ENCODE measurements around the gene KCNH5. TPM values are rescaled to one million over a fixed set of nuclear protein-coding genes. Genes with fewer than 3 reads are reported as not detected.

The KCNH5 gene
- total RNA-seq, 1 donor from 2014 or later: not detected

DNA sequence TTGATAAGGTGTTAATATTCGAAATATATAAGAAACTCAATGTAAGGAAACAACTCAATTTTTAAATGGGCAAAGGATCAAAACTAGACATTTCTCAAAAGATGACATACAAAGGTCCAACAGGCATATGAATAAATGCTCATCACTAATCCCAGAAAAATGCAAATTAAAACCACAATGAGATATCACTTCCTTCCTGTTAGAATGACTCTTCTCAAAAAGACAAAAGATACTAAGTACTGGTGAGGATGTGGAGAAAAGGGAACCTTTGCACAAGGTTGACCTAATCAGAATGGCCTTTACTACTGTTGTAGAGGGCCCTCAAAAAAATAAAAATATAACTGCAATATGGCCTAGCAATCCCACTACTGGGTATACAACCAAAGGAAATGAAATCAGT, 383.4 kb downstream of the KCNH5 start:
- Histone ChIP-seq H3K4me3 (no peak overlapping the region), H3K4me1 (no peaks in the 10 kb centered on the region), H3K27me3 (ENCODE audit: low read depth) (no peaks in the 10 kb centered on the region), H3K9me3 (replicated peaks) (peaks cover 12% of the 10 kb centered on the region), H3K27ac (replicated peaks) (no peak overlapping the region), H3K36me3 (no peaks in the 10 kb centered on the region)
- DNase-seq: no peak
- intact Hi-C loops (cut with micrococcal nuclease): no loop called here
- TF ChIP-seq, protein P1, sequence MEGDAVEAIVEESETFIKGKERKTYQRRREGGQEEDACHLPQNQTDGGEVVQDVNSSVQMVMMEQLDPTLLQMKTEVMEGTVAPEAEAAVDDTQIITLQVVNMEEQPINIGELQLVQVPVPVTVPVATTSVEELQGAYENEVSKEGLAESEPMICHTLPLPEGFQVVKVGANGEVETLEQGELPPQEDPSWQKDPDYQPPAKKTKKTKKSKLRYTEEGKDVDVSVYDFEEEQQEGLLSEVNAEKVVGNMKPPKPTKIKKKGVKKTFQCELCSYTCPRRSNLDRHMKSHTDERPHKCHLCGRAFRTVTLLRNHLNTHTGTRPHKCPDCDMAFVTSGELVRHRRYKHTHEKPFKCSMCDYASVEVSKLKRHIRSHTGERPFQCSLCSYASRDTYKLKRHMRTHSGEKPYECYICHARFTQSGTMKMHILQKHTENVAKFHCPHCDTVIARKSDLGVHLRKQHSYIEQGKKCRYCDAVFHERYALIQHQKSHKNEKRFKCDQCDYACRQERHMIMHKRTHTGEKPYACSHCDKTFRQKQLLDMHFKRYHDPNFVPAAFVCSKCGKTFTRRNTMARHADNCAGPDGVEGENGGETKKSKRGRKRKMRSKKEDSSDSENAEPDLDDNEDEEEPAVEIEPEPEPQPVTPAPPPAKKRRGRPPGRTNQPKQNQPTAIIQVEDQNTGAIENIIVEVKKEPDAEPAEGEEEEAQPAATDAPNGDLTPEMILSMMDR (IDR thresholded peaks at IDR 0.05; ENCODE audit: borderline replicate concordance): no peak

DNA sequence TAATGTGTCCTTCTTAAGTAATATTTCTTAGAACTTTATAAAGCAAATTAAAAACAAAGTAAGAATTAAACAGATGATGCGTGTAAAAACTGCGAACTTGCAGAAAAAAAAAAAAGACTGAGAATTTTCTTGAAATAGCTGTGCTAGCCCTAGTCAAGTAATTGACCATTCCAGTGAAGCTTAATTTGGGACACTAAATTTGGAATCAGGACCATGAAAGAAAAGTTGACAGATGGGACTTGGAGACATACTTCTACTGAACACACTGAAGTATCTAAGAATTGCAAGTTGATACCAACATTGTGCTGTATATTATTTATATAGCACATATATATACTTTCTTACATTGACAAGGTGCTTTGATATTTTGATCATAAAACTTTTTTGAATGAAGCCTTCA, 386.6 kb downstream of the KCNH5 start:
- Histone ChIP-seq H3K4me1 (no peaks in the 10 kb centered on the region), H3K36me3 (no peaks in the 10 kb centered on the region), H3K27me3 (ENCODE audit: low read depth) (no peaks in the 10 kb centered on the region), H3K9me3 (replicated peaks) (peaks cover 12% of the 10 kb centered on the region), H3K27ac (replicated peaks) (no peak overlapping the region), H3K4me3 (no peak overlapping the region)
- TF ChIP-seq, protein P1 (IDR thresholded peaks at IDR 0.05; ENCODE audit: borderline replicate concordance): no peak
- no peak for DNase-seq
- intact Hi-C loops (cut with micrococcal nuclease): no loop called here

DNA sequence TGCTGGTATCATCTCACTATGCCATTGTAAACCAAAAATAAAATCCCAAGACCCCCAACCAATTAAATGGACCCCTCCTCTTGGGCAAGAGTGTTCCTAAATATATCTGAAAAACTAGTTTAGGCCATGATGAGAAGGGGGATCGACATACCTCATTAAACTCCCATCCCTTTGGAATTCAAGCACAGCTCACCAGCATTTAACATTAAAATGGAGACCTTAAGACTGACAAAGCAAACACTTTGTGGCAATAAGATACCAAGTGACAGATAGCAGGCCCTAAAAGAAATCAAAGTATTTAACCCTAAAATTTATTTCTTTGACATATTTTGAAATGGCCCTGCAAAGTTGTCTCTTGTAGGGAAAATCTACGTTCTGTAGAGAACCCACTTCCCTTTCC, 387.9 kb downstream of the KCNH5 start:
- H3K27ac ChIP-seq (replicated peaks): no peak overlapping the region
- no peak overlapping the region for H3K4me3 ChIP-seq
- no peaks in the 10 kb centered on the region for H3K4me1 ChIP-seq
- intact Hi-C loops (cut with micrococcal nuclease): no loop called here
- H3K36me3 ChIP-seq: no peaks in the 10 kb centered on the region
- H3K27me3 ChIP-seq (ENCODE audit: low read depth): no peaks in the 10 kb centered on the region
- TF ChIP-seq, protein P1 (IDR thresholded peaks at IDR 0.05; ENCODE audit: borderline replicate concordance): no peak
- peaks cover 12% of the 10 kb centered on the region for H3K9me3 ChIP-seq (replicated peaks)
- no peak for DNase-seq

DNA sequence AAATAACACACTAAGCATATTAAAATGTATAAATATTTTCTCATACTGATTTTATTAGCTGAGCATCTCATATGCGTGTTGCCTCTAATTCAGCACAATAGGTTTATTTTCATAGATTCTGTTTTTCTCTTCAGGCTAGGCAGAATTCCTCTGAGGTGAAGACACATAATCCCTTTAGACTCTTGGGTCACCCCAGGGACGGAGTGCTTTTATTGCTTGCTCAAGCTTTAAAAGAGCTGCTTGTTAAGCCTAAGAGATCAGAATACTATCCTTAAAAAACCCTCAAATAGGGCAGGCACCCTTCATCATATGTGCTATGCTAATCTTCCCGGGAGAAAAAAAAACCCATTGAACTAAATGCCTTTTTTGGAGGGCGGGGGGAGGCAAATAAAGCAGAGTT, 390.1 kb downstream of the KCNH5 start:
- DNase-seq: no peak
- no peak overlapping the region for H3K27ac ChIP-seq (replicated peaks)
- no peaks in the 10 kb centered on the region for H3K9me3 ChIP-seq (replicated peaks)
- H3K36me3 ChIP-seq: no peaks in the 10 kb centered on the region
- no peaks in the 10 kb centered on the region for H3K27me3 ChIP-seq (ENCODE audit: low read depth)
- no peaks in the 10 kb centered on the region for H3K4me1 ChIP-seq
- TF ChIP-seq, protein P1 (IDR thresholded peaks at IDR 0.05; ENCODE audit: borderline replicate concordance): no peak
- H3K4me3 ChIP-seq: no peak overlapping the region
- intact Hi-C loops (cut with micrococcal nuclease): no loop called here

DNA sequence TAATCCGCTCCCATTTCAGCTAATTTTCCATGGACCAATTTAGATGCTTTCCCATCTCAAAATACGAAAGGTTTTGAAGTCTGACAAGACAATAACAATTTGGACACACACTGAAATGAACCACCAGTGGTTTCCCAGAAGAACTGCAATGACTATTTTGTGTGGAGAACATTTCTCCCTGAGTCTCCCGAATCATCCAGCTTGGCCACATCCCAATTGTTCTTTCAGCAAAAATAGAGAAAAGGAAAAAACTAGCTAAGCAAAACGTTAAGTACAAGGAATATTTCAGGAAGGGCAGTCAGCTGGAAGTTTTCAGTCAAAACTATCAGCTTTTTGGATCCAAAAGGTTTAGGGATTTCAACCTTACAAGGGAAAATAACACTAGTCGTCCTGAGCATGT, 390.6 kb downstream of the KCNH5 start:
- H3K9me3 ChIP-seq (replicated peaks): no peaks in the 10 kb centered on the region
- H3K27ac ChIP-seq (replicated peaks): no peak overlapping the region
- no peaks in the 10 kb centered on the region for H3K36me3 ChIP-seq
- H3K4me1 ChIP-seq: no peaks in the 10 kb centered on the region
- H3K4me3 ChIP-seq: no peak overlapping the region
- intact Hi-C loops (cut with micrococcal nuclease): no loop called here
- no peak for DNase-seq
- TF ChIP-seq, protein P1 (IDR thresholded peaks at IDR 0.05; ENCODE audit: borderline replicate concordance): no peak
- no peaks in the 10 kb centered on the region for H3K27me3 ChIP-seq (ENCODE audit: low read depth)

Other genes starting within 250 kb of the KCNH5 start
- 14.6 TPM for gene RHOJ, start 159.0 kb upstream of the KCNH5 start, total RNA-seq

Data from left ventricle myocardium inferior (tissue), 1 donor.